Renal cortex interstitium (tissue), 11 donors: ENCODE data around the gene STRBP. TPM values are rescaled to one million over a fixed set of nuclear protein-coding genes. Genes with fewer than 3 reads are reported as not detected.
A peak's percentile ranks its signal among the peaks of the same experiment; 100 is the strongest.
"Not testable (repeated sequence)": the region's sequence is repeated elsewhere in the genome, so short reads cannot be mapped to it uniquely, and the experiment has no call there.

Experiments
- DNase-seq, 11 donors: peaks; one replicate each; pipeline ENCODE4 v3.0.0-alpha.2; 2013; ENCODE audit warnings: low read depth in 9 of 11, low spot score in 4 of 11; ENCODE audit errors: extremely low read depth in 1 of 11
- polyA plus RNA-seq, 3 donors: library from polyadenylated mRNA; unstranded; fragments of 120-200 nt; gene quantifications; one replicate each; pipeline ENCODE4 v1.2.1, GENCODE V29; 2013; ENCODE audit not compliant: insufficient read length in 3 of 3

STRBP gene
- polyA plus RNA-seq, 3 donors: 44.7 to 54.3 (median 50.2) TPM

DNA sequence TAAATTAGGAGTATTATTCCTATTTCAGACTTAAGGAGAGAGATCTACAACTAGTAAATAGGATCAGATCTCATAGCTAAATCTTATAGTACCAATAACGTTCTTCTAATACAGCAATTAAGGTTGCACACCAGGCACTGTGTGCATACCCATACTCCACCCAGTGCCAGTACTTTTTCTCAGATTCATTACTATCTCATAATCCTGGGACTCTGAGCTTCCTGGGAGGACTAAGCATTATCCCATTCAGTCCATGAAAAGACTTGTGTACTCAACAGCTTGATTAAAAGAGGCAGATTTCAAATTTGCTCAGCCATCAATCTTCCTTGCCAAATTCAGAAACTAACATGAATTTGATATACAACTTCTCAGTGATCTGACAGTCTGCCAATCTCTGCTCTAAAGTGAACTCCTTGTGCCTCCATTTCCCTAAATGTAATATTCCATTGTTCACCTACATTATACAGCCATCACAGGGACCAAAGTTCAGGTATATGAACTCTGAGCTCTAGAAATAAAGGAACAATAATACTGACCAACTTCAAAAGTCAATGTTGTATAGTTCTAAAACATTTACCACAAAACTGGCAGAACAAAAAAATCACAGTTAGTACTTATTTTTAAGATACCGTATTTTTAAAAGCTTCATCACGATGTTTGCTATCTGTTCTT is 7.2 kb downstream of the STRBP start:
- no peak for DNase-seq

DNA sequence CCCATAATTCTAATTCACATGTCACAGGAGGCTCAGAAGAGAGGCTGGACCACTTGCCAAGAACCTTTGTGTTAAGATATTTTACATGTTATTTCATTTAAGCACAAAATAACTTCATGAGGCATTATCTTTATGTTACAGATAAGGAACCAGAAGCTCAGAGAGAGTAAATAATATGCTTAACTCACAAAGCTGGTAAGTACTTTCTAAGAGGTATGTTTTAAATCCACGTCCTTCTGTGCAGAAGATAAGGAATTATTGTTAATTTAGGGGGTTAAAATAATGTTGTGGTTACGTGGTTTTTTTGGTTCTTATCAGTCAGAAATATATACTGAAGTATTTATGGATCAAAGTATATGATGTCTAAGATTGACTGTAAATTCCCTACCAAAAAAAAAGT is 8.0 kb downstream of the STRBP start:
- DNase-seq: no peak

DNA sequence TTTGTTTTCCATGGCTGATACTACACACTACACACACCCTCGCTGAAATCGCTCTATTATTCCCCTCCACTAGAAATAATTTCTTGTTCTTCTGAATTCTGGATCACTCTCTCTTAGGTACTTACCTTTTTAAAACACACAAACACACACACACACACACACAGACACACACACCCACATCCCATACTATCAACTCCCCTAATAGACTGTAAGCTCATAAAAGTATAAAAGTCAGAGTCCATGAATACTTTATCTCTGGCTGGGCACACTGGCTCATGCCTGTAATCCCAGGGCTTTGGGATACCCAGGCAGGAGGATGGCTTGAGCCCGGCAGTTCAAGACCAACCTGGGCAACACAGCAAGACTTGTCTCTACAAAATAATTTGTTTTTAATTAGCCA is 11.1 kb downstream of the STRBP start:
- no peak for DNase-seq

DNA sequence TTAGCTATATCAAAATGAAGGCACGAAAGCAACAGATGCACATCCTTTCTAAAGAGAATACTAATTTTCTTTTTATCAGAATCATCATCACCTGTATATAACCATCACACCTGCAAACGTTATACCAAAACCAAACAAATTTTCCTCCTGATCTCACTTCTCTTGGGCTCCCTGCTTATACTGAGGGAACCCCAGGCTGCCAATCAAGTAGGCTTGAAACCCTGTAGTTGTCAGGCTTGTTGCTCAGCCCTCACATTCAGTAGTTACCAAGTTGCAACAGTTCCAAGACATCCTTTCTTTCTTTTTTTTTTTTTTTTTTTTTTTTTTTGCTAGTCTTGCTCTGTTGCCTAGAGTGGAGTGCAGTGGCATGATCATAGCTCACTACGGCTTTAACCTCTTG is 12.7 kb downstream of the STRBP start:
- no peak for DNase-seq

DNA sequence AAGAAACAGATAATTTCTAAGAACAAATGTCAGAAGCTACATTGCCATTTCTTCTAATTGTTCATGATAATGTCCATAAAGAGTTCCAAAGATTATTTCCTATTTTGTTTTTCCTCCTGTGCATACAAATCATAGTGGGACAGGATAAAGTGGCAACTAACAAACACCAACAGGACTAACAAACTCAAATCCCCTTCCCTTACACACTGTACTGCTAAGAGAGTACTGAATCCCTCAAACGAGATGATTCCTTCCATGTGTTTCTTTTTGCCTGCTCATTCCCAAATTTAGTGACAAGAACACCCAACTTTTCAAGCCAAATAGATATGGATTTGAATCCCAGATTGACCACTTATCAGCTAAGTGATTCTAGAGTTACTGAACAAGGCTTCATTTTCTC is 15.2 kb downstream of the STRBP start:
- no peak for DNase-seq

DNA sequence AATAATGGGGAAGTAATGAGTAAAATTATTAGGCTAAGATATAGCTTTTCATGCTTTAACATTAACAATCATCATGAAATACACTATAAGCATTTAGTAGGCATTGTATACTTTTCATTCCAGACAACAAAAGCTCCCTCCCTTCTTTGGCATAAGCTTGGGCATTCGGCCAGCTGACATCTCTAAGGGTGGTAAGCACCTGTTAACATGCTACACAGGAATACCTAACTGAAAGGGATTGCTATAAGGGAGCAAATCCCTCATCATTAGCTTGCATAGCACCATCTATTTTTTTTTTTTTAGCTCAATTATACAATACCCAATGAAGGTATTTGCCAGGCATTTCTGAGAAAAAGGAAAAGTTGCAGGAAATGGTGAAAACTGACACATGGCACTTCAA is 16.6 kb downstream of the STRBP start:
- DNase-seq: no peak

DNA sequence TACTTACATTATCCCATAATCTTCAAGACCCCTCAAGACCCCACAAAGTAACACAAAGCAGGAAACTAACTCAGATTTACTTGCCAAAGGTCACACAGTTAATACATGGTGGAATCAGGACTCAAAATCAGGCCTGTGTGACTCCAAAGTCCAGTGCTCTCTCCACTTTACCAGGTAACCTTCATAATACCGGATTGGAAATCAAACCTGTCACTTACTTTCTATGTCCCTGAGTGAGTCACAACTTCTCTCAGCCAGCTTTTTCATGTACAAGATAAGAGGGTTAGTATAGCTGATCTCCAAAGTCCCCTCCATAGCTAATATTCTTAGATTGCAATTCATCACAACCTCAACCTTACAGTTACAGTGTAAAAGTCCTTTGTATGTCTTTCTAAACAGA is 17.1 kb downstream of the STRBP start:
- DNase-seq: no peak

DNA sequence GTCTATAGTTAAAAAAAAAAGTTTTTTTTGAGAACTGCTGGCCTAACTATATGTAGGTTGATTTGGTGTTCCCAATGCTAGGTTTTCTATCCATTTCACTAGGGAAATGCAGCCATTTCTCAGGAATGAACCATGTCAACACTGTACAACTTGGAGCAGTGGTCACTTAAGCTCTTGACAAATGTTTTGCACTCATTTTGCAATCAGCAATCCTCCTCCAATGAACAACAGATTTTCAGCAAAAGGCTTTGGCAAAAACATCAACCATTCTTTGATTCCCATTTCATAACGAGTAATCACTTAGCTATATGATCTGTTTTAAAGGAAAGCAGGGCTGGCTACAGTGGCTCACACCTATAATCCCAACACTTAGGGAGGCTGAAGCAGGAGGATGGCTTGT is 17.9 kb downstream of the STRBP start:
- no peak for DNase-seq

DNA sequence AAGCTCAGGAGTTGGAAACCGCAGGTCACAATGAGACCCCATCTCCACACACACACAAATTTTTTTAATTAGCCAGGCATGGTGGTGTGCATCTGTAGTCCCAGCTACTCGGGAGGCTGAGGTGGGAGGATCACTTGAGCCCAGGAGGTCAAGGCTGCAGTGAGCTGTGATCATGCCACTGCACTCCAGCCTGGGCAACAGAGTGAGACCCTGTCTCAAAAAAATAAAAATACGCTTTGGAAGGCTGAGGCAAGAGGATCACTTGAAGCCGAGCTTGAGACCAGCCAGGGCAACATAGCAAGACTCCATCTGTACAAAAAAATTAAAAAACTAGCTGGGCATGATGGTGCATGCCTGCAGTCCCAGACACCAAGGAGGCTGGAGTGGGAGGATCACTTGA is 19.2 kb downstream of the STRBP start:
- not testable (repeated sequence) for DNase-seq

DNA sequence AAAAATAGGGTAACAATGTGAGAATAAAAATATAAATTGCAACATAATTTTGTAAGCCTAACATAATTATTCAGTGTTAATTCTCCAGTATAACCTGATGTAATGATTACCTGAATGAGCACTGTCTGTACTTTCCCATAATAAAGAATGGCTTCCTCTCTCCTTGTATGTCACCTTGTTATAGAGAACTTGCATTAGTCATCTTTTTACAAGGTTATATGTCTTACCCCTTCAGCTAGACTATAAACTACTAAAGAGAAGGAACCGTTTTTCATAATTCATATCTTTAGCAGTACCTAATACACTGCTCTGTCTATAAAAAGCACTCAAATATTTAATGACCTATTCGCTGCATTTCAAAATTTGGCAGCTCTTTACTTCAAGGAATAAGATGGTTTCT is 19.8 kb downstream of the STRBP start:
- DNase-seq: no peak

DNA sequence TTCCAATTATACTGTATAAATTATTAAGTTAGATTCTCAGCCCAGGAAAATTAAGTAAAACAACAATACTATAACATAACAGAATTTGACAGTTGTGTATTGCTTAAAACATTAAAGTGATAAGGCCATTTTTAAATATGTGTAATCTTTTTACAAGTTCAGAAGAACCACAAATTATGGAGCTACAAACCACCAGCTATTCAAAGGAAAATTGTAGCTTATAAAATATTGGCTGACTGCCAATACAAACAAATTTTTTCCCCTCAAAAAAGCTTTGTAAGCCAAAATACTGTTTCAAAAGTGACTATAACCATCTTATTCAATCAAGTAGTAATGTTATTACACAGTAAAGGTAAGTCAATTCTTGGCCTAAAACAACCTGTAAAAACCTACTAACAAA is 21.9 kb downstream of the STRBP start:
- DNase-seq: no peak

DNA sequence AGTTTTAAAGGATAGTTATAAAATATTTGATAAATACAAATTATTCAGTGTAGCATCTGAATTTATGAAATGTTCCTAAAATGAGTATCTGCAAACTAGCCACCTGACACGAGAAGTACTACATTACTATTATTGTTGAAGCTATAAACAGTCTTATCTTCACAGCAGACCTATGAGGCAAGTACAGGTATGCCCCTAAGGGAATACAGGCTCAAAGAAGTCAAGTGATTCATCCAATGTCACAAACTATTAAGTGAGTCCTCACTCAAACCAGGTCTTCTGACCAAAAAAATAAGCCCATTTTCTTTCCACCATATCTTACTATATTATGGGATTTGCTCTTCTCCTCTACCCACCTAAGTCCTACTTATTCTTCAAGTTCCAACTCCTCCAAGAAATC is 28.7 kb downstream of the STRBP start:
- no peak for DNase-seq

DNA sequence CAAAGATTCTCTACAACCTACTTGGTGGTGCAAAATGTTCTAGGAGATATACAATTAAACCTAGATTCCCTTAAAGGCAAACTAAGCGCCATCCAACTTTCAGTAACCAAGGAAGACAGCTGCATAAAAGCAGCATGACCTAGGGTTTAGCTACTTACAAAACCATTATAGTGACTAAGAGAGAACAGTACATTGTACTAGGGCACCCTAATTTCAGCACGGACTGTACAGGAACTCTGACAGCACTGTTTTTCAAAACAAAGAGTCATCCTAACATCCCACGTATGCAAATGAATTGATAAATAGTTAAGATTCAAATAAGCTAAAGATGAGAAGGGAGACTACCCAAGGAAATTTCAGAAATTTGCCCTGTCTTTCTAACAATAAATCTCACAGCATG is 30.0 kb downstream of the STRBP start:
- no peak for DNase-seq

DNA sequence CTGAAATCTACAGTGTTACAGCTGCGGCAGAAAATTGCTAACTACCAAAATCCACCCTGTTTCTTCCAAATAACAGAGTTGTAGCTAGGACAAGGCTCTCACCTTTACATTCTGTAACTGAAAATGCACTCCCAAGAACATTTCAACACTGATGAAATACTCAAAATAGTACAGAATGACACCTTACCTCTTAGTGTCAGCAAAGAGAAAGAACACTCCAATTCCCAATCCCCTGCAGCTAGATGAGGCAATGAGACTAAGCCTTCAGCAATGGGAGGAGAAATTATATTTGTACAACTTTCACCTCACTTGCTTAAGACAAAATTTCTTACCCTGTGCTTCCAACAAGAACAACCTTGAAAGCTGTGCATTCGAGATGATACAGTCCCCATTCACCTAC is 31.2 kb downstream of the STRBP start:
- DNase-seq: no peak

DNA sequence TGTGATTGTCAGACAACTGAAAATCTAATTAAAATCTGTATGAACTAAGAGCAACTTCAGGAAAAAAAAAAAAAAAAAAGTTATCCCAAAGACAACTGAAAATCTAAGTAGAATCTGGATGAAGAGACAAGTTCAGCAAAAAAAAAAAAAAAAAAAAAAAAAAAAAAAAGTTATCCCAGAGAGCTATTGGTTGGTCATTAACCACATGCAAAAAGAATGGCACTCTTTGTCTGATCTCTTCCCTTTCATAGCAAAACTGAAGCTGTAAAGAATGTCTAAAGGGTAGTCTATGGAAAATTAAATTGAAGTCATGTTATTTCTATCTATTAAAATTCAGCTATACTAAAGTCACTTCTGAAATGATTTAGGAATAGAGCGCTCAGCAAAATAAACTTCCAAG is 32.9 kb downstream of the STRBP start:
- DNase-seq: no peak

DNA sequence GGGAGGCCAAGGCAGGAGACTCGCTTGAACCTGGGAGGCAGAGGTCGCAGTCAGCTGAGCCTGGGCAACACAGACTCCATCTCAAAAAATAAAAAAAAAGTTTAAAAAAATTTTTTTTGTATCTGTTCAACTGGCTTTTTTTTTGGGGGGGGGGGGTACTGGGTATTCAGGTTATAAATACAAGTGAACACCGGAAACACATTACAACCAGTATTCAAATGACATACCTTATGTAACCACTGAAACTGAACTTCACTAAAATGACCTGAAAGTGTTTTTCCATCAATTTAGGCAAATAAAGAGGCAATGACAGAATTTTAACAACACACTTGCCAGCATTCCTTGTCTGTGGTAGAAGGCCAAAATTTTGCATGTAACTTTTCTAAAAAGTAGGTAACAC is 33.5 kb downstream of the STRBP start:
- no peak for DNase-seq

DNA sequence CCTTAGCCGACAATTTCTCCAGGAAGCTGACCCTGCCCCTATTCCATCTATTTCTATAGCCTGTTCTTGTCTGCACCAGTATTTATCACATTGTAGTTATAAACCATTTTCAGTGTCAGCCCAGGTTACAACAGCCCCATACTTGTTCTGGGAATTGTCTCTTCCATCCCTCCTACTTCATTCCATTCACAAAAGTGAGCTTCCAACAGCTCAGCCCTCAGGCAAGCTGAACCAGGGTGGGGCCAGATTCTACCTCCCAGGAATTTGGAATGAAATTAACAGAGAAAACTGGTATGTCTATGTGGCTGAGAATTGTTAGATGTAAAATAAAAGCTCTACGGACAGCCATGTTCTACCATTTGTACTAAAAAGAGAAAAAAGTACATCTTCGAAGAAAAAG is 36.1 kb downstream of the STRBP start:
- DNase-seq: no peak

DNA sequence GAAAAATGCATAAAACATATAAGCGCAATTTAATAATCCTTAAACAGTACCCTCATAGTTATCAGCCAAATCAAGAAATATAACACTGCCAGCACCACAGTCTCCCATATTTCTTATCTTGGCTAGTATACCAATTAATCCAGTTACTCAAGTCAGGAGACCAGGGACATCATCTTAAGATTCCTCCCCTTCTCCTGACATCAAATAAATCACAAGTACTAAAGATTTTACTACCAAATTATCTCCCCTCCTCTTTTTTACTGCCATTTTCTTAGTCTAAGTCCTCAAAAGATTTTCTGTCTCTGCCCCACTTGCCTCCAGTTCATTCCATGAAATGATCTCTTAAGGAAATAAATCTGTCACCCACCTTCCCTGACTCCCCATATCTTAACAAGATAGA is 37.0 kb downstream of the STRBP start:
- no peak for DNase-seq

DNA sequence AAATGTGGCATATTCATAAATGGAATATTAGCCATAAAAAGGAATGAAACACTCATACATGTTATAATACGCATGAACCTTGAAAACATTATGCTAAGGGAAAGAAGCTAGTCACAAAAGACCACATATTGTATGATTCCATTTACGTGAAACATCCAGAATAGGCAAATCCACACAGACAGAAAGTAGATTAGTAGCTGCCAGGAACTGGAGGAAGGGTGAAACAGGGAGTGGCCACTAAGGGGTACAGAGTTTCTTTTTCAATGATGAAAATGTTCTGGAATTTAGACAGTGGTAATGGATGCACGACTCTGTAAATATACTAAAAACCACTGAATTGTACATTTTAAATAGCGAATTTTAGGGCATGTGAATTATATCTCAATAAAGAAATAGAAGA is 39.4 kb downstream of the STRBP start:
- DNase-seq: no peak

DNA sequence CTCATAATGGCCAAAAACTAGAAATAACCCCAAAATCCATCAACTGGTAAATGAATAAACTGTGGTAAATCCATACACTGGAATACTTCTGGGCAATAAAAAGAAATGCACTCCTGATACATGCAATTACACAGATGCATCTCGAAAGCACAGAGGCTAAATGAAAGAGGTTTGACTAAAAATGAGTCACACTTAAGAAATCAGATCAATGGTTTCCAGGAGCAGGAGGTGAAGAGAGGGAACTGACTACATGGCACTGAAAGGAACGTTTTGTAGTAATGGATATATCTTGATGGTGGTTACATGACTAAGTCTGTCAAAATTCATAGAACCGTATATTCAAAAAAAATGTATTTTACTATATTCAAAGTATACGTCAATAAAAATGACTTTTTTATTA is 42.4 kb downstream of the STRBP start:
- DNase-seq: no peak

DNA sequence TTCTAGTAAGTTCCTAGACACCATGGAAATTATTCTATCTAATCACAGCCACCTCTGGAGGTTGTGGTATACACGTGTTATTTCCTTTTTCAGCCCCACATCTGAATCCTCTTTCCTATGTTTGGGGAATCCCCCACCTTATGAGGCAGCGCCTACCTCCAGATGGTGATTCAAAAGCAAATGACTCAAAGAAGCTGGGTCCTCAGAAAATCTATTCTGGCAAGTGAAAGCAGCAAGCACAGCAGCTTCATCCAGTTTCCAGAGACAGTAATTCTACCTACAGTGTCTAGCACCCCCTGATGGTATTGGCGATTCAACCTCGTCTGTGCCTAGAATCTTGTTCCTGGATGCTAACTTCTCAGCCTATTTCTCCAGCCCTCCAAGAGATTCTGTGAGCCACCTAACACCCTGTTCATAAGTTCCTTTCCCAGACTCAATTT is 43.0 kb downstream of the STRBP start:
- peak in 3 of 11 donors; percentile 12 to 14 (median 13) for DNase-seq

DNA sequence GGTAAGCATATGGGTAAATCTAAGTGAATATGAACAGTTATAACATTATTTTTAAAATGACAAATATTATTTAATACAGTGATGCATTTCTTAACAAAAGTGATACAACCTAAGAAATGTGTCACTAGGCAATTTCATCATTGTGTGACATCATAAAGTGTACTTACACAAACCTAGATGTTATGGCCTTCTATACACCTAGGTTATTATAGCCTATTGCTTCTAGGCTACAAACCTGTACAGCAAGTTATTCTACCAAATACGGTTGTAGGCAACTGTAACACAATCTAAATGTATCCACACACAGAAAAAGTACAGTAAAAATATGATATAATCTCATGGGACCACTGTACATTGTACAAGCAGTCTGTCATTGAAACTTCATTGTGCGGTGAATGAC is 48.3 kb downstream of the STRBP start:
- no peak for DNase-seq
